ENCODE results near the gene KDM7A. TPM values are rescaled to one million over a fixed set of nuclear protein-coding genes. Genes with fewer than 3 reads are reported as not detected.

Gene KDM7A
- polyA plus RNA-seq, 2 of the 4 experiments (the other 2 are of a cell fraction), result 1.4 to 4.1 TPM

GRCh38 chr7:140084972-140085371 is 91.8 kb downstream of the KDM7A start:
- DNase-seq (ENCODE audit: low read depth in 1 of 2, low spot score in 1 of 2), result no peak
- no peak overlapping the region for H3K27ac ChIP-seq
- H3K4me1 ChIP-seq, result no peaks in the 10 kb centered on the region
- CTCF ChIA-PET, result interaction anchor here (0.5 to 2.8 kb wide), 2 partner anchors 77 to 241 kb away, joined by 3 to 15 read pairs; no protein-coding TSS in a partner anchor
- no peak overlapping the region for H3K4me2 ChIP-seq
- no peak for TF ChIP-seq SREBF2 (IDR thresholded peaks at IDR 0.05)
- TF ChIP-seq, protein P1, sequence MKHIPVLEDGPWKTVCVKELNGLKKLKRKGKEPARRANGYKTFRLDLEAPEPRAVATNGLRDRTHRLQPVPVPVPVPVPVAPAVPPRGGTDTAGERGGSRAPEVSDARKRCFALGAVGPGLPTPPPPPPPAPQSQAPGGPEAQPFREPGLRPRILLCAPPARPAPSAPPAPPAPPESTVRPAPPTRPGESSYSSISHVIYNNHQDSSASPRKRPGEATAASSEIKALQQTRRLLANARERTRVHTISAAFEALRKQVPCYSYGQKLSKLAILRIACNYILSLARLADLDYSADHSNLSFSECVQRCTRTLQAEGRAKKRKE (CRISPR knock-in tag; IDR thresholded peaks at IDR 0.05; ENCODE audit: low read depth), result no peak
- TF ChIP-seq POLR2AphosphoS2 (conservative IDR thresholded peaks at IDR 0.05; ENCODE audit: low read length), result no peak
- no peak for TF ChIP-seq HEYL (CRISPR knock-in tag; IDR thresholded peaks at IDR 0.05)
- no peak for TF ChIP-seq ZFP36 (IDR thresholded peaks at IDR 0.05; ENCODE audit: borderline replicate concordance, partially characterized antibody)
- TF ChIP-seq MYC (IDR thresholded peaks at IDR 0.05; ENCODE audit: borderline replicate concordance, low read length), result no peak
- TF ChIP-seq NPAS2 (CRISPR knock-in tag; IDR thresholded peaks at IDR 0.05; ENCODE audit: borderline replicate concordance), result no peak
- no peak for TF ChIP-seq FOXS1 (CRISPR knock-in tag; IDR thresholded peaks at IDR 0.05)
- TF ChIP-seq, protein P2, sequence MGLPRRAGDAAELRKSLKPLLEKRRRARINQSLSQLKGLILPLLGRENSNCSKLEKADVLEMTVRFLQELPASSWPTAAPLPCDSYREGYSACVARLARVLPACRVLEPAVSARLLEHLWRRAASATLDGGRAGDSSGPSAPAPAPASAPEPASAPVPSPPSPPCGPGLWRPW (IDR thresholded peaks at IDR 0.05), result no peak
- no peak for TF ChIP-seq RARB (CRISPR knock-in tag; IDR thresholded peaks at IDR 0.05)
- no peak for TF ChIP-seq CBX8 (IDR thresholded peaks at IDR 0.05)
- TF ChIP-seq CHD2 (IDR thresholded peaks at IDR 0.05; ENCODE audit: low read length, partially characterized antibody), result no peak
- TF ChIP-seq MAZ (IDR thresholded peaks at IDR 0.05; ENCODE audit: borderline replicate concordance, low read depth, low read length), result no peak
- TF ChIP-seq HOXB13 (CRISPR knock-in tag; IDR thresholded peaks at IDR 0.05; ENCODE audit: low read depth), result no peak
- TF ChIP-seq RCOR1 (IDR thresholded peaks at IDR 0.05; ENCODE audit: low read depth, low read length), result no peak
- no peak for TF ChIP-seq RAD21 (conservative IDR thresholded peaks at IDR 0.05 in 1 of 2, IDR thresholded peaks at IDR 0.05 in 1 of 2)
- TF ChIP-seq BHLHE40 (IDR thresholded peaks at IDR 0.05; ENCODE audit: low read depth, low read length), result no peak
- no peak for TF ChIP-seq CEBPB (IDR thresholded peaks at IDR 0.05)
- TF ChIP-seq KDM1A (IDR thresholded peaks at IDR 0.05; ENCODE audit: low read depth), result no peak
- ATAC-seq, result no peak
- WGBS (ENCODE audit: missing lambda C conversion rate), result 86% methylated on average over 8 of the region's 8 CpGs
- H3K9me3 ChIP-seq, result no peaks in the 10 kb centered on the region
- H3K4me3 ChIP-seq, result no peak overlapping the region
- POLR2A ChIA-PET, result no interaction called here
- no peak for FAIRE-seq

- H3K27ac ChIP-seq, result no peak overlapping the region
- FAIRE-seq (no peak), ATAC-seq (no peak), DNase-seq (ENCODE audit: low read depth in 1 of 2, low spot score in 1 of 2) (no peak)
- ChIA-PET CTCF (interaction anchor here (2.8 kb wide), 1 partner anchor 242 kb away, joined by 15 read pairs; no protein-coding TSS in a partner anchor), POLR2A (no interaction called here)
- H3K4me2 ChIP-seq, result no peak overlapping the region
- H3K9me3 ChIP-seq, result no peaks in the 10 kb centered on the region
- 88% methylated on average over 4 of the region's 4 CpGs for WGBS (ENCODE audit: missing lambda C conversion rate)
- no peak overlapping the region for H3K4me3 ChIP-seq
- TF ChIP-seq SREBF2 (IDR thresholded peaks at IDR 0.05), result no peak
- no peak for TF ChIP-seq TP53 (CRISPR knock-in tag; IDR thresholded peaks at IDR 0.05)
- no peak for TF ChIP-seq USF2 (IDR thresholded peaks at IDR 0.05)
- TF ChIP-seq RARB (CRISPR knock-in tag; IDR thresholded peaks at IDR 0.05), result no peak
- no peak for TF ChIP-seq ZFP36 (IDR thresholded peaks at IDR 0.05; ENCODE audit: borderline replicate concordance, partially characterized antibody)
- TF ChIP-seq HOXB13 (CRISPR knock-in tag; IDR thresholded peaks at IDR 0.05; ENCODE audit: low read depth), result no peak
- TF ChIP-seq RAD21 (conservative IDR thresholded peaks at IDR 0.05 in 1 of 2, IDR thresholded peaks at IDR 0.05 in 1 of 2), result no peak
- no peak for TF ChIP-seq EHMT2 (IDR thresholded peaks at IDR 0.05; ENCODE audit: low read depth)
- TF ChIP-seq GATA3 (IDR thresholded peaks at IDR 0.05; ENCODE audit: borderline replicate concordance), result no peak
- no peak for TF ChIP-seq EHF (CRISPR knock-in tag; IDR thresholded peaks at IDR 0.05)
- no peaks in the 10 kb centered on the region for H3K4me1 ChIP-seq
Measured at GRCh38 chr7:140084142-140084655, 92.6 kb downstream of the KDM7A start.

Data from A549 (cell line).